WTC11 (cell line): ENCODE results near the gene MOB3A. TPM values are rescaled to one million over a fixed set of nuclear protein-coding genes. Genes with fewer than 3 reads are reported as not detected.

Experiments
- ATAC-seq: fragments of 200-7000 bp; cut with Tn5 transposase; 2 replicates; pipeline ENCODE4 v1.10.0; 2021; ENCODE audit warnings: mild to moderate bottlenecking, moderate library complexity
- CTCF ChIA-PET: fragments of 300-600 bp; sonication (Branson Sonifier 250); formaldehyde crosslinking; loops from one replicate; lab custom pipeline; 2021; ENCODE audit warnings: antibody characterized with exemption; lab: Charles Lee
- POLR2A ChIA-PET: fragments of 350-600 bp; sonication (Branson Sonifier 250); formaldehyde crosslinking; loops from one replicate; lab custom pipeline; 2021; ENCODE audit warnings: antibody characterized with exemption; lab: Charles Lee
- DNase-seq: peaks from one replicate; pipeline ENCODE4 v3.0.0; 2021; ENCODE audit warnings: low spot score
- H3K27ac Mint-ChIP-seq: 2 replicates; pipeline ENCODE4 v1.8.0; 2021; ENCODE audit warnings: mixed read lengths
- H3K27me3 Mint-ChIP-seq: 2 replicates; pipeline ENCODE4 v1.8.0; 2021; ENCODE audit warnings: low read depth, mild to moderate bottlenecking, moderate library complexity, mixed read lengths
- H3K36me3 Mint-ChIP-seq: 2 replicates; pipeline ENCODE4 v1.8.0; 2021; ENCODE audit warnings: mixed read lengths
- H3K4me1 Mint-ChIP-seq: 2 replicates; pipeline ENCODE4 v1.8.0; 2022; ENCODE audit warnings: mixed read lengths
- H3K4me3 Mint-ChIP-seq: 2 replicates; pipeline ENCODE4 v1.8.0; 2021; ENCODE audit warnings: mild to moderate bottlenecking, moderate library complexity, mixed read lengths
- H3K9me3 Mint-ChIP-seq: 2 replicates; pipeline ENCODE4 v1.8.0; 2021; ENCODE audit warnings: mixed read lengths
- EMX1 ChIP-seq: fragments of 250-450 bp; sonication (Bioruptor Pico); IDR thresholded peaks from 2 replicates; pipeline ENCODE4 v1.8.0; 2021; ENCODE audit warnings: mild to moderate bottlenecking
- FOXJ3 ChIP-seq: sonication (generic); formaldehyde crosslinking; IDR thresholded peaks from 2 replicates; pipeline ENCODE4 v1.9.0; 2021; ENCODE audit warnings: missing genetic modification reagents, mild to moderate bottlenecking, borderline replicate concordance
- GRHL2 ChIP-seq: fragments of 250-450 bp; sonication (Bioruptor Pico); IDR thresholded peaks from 2 replicates; pipeline ENCODE4 v1.8.0; 2022; ENCODE audit warnings: mild to moderate bottlenecking, moderate library complexity; ENCODE audit not compliant: insufficient replicate concordance, severe bottlenecking
- HMGA2 ChIP-seq: fragments of 250-450 bp; sonication (Bioruptor Pico); IDR thresholded peaks from 2 replicates; pipeline ENCODE4 v1.4.0; 2021; ENCODE audit warnings: mild to moderate bottlenecking, moderate library complexity
- JUN ChIP-seq: sonication (generic); formaldehyde crosslinking; IDR thresholded peaks from 2 replicates; pipeline ENCODE4 v1.8.0; 2023; ENCODE audit warnings: mild to moderate bottlenecking, missing genetic modification reagents
- NFE2L1 ChIP-seq: sonication (generic); formaldehyde crosslinking; IDR thresholded peaks from 2 replicates; pipeline ENCODE4 v1.8.1; 2023; ENCODE audit warnings: missing genetic modification reagents
- NR1H2 ChIP-seq: sonication (generic); formaldehyde crosslinking; IDR thresholded peaks from 2 replicates; pipeline ENCODE4 v1.9.0; 2021; ENCODE audit warnings: mild to moderate bottlenecking, moderate library complexity, missing genetic modification reagents
- RELA ChIP-seq: sonication (generic); formaldehyde crosslinking; IDR thresholded peaks from 2 replicates; pipeline ENCODE4 v1.8.1; 2022; ENCODE audit warnings: missing genetic modification reagents, mild to moderate bottlenecking, borderline replicate concordance
- SMAD3 ChIP-seq: sonication (generic); formaldehyde crosslinking; IDR thresholded peaks from 2 replicates; pipeline ENCODE4 v1.8.0; 2022; ENCODE audit warnings: missing genetic modification reagents, mild to moderate bottlenecking, borderline replicate concordance
- TEAD1 ChIP-seq: sonication (generic); formaldehyde crosslinking; IDR thresholded peaks from 2 replicates; pipeline ENCODE4 v1.8.0; 2022; ENCODE audit warnings: mild to moderate bottlenecking, missing genetic modification reagents
- ZNF138 ChIP-seq: sonication (generic); formaldehyde crosslinking; conservative IDR thresholded peaks from 2 replicates; pipeline ENCODE4 v1.8.1; 2022; ENCODE audit warnings: mild to moderate bottlenecking, moderate library complexity, missing genetic modification reagents
- total RNA-seq: library from RNA; stranded (reverse); gene quantifications from 3 replicates; pipeline ENCODE4 v1.2.3, GENCODE V29; 2021
- TF ChIP-seq, protein P1 (sequence below): sonication (generic); formaldehyde crosslinking; conservative IDR thresholded peaks from 2 replicates; pipeline ENCODE4 v1.8.1; 2022; ENCODE audit warnings: mild to moderate bottlenecking, missing genetic modification reagents
- TF ChIP-seq, protein P2 (sequence below): sonication (generic); formaldehyde crosslinking; IDR thresholded peaks from 2 replicates; pipeline ENCODE4 v1.8.0; 2023; ENCODE audit warnings: missing genetic modification reagents, mild to moderate bottlenecking, borderline replicate concordance
- TF ChIP-seq, protein P3 (sequence below): fragments of 250-450 bp; sonication (Bioruptor Pico); conservative IDR thresholded peaks from 2 replicates; pipeline ENCODE4 v1.9.0; 2021; ENCODE audit warnings: mild to moderate bottlenecking
- TF ChIP-seq, protein P4 (sequence below): fragments of 250-450 bp; sonication (Bioruptor Pico); IDR thresholded peaks from 2 replicates; pipeline ENCODE4 v1.9.0; 2021; ENCODE audit warnings: mild to moderate bottlenecking, borderline replicate concordance
- TF ChIP-seq, protein P5 (sequence below): sonication (generic); formaldehyde crosslinking; IDR thresholded peaks from 2 replicates; pipeline ENCODE4 v1.8.1; 2023; ENCODE audit warnings: mild to moderate bottlenecking, missing genetic modification reagents, moderate library complexity
- TF ChIP-seq, protein P6 (sequence below): sonication (generic); formaldehyde crosslinking; IDR thresholded peaks from 2 replicates; pipeline ENCODE4 v1.8.1; 2023; ENCODE audit warnings: mild to moderate bottlenecking, missing genetic modification reagents, moderate library complexity
- TF ChIP-seq, protein P7 (sequence below): sonication (generic); formaldehyde crosslinking; IDR thresholded peaks from 2 replicates; pipeline ENCODE4 v1.8.1; 2022; ENCODE audit warnings: mild to moderate bottlenecking, moderate library complexity, missing genetic modification reagents

Gene MOB3A
- total RNA-seq, 1 experiment from 2014 or later, result 8.1 TPM

DNA sequence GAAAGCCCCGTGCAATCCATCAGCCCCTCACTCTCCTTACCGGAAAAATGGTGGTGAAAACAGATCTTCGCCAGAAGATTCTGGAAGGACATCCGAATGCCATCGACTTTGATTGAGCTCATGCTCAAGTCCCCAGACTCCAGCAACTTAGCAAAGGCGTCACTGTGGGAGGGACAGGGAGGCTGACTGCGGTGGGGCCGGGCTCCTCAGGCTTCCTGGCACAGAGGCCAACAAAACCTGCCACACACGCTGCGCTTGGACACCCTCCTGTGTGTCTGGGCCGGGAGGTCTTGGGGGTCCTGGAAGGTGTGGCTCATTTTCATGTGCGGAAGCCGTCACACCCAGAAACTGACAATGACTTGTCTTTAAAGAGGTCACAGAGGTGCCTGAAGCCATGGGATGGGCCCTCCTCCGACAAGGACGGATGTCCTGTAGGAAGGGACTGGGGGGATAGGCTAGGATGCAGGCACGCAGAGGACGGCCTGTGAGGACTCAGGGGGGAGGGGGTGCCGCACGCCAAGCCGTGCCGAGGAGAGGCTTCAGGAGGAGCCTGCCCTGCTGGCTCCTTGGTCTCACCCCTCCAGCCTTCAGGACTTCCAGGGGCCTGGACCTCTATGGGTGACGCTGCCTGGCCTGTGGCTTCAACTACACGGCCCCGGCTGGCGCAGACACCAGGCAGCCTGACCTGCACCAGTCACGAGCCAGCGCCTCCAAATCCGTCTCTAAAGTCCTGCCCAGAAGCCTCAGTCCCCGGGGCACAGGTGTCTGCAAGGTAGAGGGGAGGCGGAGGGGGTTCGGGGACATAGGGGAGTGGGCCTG lies 13.1 kb upstream of the MOB3A start:
- DNase-seq (no peak), ATAC-seq (no peak)
- no peaks in the 10 kb centered on the region for H3K4me1 Mint-ChIP-seq
- TF ChIP-seq, protein P1, sequence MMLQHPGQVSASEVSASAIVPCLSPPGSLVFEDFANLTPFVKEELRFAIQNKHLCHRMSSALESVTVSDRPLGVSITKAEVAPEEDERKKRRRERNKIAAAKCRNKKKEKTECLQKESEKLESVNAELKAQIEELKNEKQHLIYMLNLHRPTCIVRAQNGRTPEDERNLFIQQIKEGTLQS (CRISPR knock-in tag), result no peak
- TF ChIP-seq HMGA2 (CRISPR knock-in tag), result no peak
- no peak for TF ChIP-seq ZNF138 (CRISPR knock-in tag)
- no peak for TF ChIP-seq JUN (CRISPR knock-in tag)
- no peak for TF ChIP-seq EMX1 (CRISPR knock-in tag)
- no peak for TF ChIP-seq TEAD1 (CRISPR knock-in tag)
- no peak for TF ChIP-seq GRHL2 (CRISPR knock-in tag)
- TF ChIP-seq NFE2L1 (CRISPR knock-in tag), result no peak
- TF ChIP-seq, protein P2, sequence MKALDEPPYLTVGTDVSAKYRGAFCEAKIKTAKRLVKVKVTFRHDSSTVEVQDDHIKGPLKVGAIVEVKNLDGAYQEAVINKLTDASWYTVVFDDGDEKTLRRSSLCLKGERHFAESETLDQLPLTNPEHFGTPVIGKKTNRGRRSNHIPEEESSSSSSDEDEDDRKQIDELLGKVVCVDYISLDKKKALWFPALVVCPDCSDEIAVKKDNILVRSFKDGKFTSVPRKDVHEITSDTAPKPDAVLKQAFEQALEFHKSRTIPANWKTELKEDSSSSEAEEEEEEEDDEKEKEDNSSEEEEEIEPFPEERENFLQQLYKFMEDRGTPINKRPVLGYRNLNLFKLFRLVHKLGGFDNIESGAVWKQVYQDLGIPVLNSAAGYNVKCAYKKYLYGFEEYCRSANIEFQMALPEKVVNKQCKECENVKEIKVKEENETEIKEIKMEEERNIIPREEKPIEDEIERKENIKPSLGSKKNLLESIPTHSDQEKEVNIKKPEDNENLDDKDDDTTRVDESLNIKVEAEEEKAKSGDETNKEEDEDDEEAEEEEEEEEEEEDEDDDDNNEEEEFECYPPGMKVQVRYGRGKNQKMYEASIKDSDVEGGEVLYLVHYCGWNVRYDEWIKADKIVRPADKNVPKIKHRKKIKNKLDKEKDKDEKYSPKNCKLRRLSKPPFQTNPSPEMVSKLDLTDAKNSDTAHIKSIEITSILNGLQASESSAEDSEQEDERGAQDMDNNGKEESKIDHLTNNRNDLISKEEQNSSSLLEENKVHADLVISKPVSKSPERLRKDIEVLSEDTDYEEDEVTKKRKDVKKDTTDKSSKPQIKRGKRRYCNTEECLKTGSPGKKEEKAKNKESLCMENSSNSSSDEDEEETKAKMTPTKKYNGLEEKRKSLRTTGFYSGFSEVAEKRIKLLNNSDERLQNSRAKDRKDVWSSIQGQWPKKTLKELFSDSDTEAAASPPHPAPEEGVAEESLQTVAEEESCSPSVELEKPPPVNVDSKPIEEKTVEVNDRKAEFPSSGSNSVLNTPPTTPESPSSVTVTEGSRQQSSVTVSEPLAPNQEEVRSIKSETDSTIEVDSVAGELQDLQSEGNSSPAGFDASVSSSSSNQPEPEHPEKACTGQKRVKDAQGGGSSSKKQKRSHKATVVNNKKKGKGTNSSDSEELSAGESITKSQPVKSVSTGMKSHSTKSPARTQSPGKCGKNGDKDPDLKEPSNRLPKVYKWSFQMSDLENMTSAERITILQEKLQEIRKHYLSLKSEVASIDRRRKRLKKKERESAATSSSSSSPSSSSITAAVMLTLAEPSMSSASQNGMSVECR, result no peak
- no peak for TF ChIP-seq NR1H2
- TF ChIP-seq, protein P3, sequence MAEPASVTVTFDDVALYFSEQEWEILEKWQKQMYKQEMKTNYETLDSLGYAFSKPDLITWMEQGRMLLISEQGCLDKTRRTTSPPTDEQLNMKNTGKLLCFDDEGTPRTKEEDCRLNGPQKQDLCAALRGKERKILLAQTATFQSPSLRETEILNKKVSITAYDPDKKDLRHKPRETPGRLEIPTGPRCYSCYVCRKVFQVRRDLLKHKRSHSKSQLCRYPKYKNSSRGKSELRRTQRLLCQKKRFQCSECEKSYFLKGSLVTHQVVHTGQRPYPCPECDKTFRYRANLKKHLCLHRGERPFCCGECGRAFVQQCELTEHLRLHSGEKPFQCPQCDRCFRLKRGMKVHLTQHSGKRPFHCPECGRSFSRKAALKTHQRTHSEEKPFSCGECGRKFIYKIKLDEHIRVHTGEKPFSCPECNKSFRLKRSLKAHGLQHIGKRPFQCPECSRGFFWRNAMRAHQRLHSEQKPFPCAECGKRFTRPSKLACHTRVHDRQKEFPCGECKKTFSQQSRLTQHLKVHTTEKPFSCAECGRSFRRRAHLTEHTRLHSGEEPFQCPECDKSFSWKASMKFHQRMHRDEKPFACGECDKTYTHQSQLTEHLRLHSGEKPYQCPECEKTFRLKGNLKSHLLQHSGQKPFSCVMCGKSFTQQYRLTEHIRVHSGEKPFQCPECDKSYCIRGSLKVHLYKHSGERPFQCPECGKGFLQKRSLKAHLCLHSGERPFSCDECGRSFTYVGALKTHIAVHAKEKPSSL, result no peak
- no peak for TF ChIP-seq RELA (CRISPR knock-in tag)
- no peak for TF ChIP-seq FOXJ3 (CRISPR knock-in tag)
- TF ChIP-seq SMAD3 (CRISPR knock-in tag), result no peak
- CTCF ChIA-PET, result interaction anchor here (0.6 to 1.5 kb wide), 2 partner anchors 12 to 48 kb away, joined by 4 to 5 read pairs; no protein-coding TSS in a partner anchor
- no peak overlapping the region for H3K4me3 Mint-ChIP-seq
- no peaks in the 10 kb centered on the region for H3K27me3 Mint-ChIP-seq
- H3K9me3 Mint-ChIP-seq, result peaks cover 22% of the 10 kb centered on the region
- POLR2A ChIA-PET, result no interaction called here
- peak overlapping the region; percentile 68; the same call in 1 of the 2 replicates for H3K27ac Mint-ChIP-seq
- peaks cover 68% of the 10 kb centered on the region for H3K36me3 Mint-ChIP-seq

DNA sequence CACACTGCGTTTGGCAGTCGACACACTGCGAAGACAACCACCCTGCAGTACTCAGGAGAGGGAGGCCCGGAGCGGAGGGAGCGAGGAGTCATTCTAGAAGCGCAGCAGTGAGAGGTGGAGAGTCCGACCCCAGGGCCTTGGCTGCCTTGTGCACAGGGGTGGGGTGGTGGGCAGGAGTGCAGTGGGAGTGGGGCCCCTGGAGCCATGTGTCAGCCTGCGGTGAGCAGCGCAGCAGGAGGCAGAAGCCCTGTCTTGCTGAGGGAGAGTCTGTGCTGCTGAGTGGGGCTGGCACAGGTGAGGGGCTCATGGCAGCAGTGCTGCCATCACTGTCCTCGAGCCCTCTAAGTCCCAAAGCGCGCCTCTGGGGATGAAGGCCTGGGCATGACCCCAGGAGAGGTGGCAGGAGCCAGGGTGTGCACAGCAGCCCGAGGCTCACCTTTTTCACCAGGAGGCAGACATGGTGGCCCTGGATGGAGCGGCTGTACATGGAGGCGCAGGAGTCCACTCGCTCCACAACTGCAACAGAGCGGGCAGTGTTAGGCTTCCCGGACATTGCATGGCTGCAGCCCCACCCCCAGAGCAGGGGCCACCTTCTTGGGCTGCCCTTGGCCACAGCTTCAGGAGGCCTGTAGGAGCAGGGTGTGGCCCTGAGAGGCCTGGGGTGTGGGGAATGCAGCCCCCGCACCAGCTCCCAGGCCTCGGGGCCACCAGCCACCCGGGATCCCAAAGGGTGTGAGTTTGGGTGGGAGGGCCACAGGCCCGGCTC lies 12.3 kb upstream of the MOB3A start:
- ATAC-seq (no peak), DNase-seq (no peak)
- Mint-ChIP-seq H3K36me3 (peaks cover 69% of the 10 kb centered on the region), H3K27ac (no peak overlapping the region), H3K9me3 (peaks cover 28% of the 10 kb centered on the region), H3K27me3 (no peaks in the 10 kb centered on the region), H3K4me1 (no peaks in the 10 kb centered on the region), H3K4me3 (no peak overlapping the region)
- POLR2A ChIA-PET, result no interaction called here
- CTCF ChIA-PET, result no interaction called here
- TF ChIP-seq, protein P4, sequence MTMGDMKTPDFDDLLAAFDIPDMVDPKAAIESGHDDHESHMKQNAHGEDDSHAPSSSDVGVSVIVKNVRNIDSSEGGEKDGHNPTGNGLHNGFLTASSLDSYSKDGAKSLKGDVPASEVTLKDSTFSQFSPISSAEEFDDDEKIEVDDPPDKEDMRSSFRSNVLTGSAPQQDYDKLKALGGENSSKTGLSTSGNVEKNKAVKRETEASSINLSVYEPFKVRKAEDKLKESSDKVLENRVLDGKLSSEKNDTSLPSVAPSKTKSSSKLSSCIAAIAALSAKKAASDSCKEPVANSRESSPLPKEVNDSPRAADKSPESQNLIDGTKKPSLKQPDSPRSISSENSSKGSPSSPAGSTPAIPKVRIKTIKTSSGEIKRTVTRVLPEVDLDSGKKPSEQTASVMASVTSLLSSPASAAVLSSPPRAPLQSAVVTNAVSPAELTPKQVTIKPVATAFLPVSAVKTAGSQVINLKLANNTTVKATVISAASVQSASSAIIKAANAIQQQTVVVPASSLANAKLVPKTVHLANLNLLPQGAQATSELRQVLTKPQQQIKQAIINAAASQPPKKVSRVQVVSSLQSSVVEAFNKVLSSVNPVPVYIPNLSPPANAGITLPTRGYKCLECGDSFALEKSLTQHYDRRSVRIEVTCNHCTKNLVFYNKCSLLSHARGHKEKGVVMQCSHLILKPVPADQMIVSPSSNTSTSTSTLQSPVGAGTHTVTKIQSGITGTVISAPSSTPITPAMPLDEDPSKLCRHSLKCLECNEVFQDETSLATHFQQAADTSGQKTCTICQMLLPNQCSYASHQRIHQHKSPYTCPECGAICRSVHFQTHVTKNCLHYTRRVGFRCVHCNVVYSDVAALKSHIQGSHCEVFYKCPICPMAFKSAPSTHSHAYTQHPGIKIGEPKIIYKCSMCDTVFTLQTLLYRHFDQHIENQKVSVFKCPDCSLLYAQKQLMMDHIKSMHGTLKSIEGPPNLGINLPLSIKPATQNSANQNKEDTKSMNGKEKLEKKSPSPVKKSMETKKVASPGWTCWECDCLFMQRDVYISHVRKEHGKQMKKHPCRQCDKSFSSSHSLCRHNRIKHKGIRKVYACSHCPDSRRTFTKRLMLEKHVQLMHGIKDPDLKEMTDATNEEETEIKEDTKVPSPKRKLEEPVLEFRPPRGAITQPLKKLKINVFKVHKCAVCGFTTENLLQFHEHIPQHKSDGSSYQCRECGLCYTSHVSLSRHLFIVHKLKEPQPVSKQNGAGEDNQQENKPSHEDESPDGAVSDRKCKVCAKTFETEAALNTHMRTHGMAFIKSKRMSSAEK (CRISPR knock-in tag), result no peak
- TF ChIP-seq, protein P5, sequence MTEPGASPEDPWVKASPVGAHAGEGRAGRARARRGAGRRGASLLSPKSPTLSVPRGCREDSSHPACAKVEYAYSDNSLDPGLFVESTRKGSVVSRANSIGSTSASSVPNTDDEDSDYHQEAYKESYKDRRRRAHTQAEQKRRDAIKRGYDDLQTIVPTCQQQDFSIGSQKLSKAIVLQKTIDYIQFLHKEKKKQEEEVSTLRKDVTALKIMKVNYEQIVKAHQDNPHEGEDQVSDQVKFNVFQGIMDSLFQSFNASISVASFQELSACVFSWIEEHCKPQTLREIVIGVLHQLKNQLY (CRISPR knock-in tag), result no peak
- TF ChIP-seq, protein P6, sequence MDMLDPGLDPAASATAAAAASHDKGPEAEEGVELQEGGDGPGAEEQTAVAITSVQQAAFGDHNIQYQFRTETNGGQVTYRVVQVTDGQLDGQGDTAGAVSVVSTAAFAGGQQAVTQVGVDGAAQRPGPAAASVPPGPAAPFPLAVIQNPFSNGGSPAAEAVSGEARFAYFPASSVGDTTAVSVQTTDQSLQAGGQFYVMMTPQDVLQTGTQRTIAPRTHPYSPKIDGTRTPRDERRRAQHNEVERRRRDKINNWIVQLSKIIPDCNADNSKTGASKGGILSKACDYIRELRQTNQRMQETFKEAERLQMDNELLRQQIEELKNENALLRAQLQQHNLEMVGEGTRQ (CRISPR knock-in tag), result no peak
- TF ChIP-seq, protein P7, sequence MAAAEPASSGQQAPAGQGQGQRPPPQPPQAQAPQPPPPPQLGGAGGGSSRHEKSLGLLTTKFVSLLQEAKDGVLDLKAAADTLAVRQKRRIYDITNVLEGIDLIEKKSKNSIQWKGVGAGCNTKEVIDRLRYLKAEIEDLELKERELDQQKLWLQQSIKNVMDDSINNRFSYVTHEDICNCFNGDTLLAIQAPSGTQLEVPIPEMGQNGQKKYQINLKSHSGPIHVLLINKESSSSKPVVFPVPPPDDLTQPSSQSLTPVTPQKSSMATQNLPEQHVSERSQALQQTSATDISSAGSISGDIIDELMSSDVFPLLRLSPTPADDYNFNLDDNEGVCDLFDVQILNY (CRISPR knock-in tag), result no peak
